HG02973 (cell line): ENCODE measurements around the gene CGREF1.
"Not testable (repeated sequence)": the region's sequence is repeated elsewhere in the genome, so short reads cannot be mapped to it uniquely, and the experiment has no call there.

ENCODE experiments used
- ATAC-seq: cut with Tn5 transposase; IDR thresholded peaks from one replicate; pipeline ENCODE4 v1.9.1; 2021; ENCODE audit warnings: moderate library complexity; ENCODE audit not compliant: unreplicated experiment

Gene CGREF1

DNA sequence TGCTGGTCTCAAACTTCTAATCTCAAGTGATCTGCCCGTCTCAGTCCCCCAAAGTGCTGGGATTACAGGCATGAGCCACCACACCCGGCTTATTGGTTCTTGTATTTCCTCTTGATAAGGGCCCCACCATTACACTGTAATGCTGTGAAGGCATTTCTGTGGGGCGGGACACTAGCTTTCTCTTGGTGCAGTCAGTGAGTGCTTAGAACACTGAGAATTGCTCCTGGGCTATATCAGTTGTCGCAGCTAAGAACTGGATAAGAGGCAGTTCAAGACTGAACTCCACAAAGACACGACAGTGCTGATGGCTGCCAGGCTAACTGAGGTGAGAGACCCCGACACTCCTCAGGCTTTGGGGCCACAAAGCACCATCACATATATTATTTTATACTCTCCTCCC is 30.3 kb downstream of the CGREF1 start:
- ATAC-seq: no peak

GRCh38 chr2:27087823-27088410 is 31.0 kb downstream of the CGREF1 start:
- no peak for ATAC-seq

DNA sequence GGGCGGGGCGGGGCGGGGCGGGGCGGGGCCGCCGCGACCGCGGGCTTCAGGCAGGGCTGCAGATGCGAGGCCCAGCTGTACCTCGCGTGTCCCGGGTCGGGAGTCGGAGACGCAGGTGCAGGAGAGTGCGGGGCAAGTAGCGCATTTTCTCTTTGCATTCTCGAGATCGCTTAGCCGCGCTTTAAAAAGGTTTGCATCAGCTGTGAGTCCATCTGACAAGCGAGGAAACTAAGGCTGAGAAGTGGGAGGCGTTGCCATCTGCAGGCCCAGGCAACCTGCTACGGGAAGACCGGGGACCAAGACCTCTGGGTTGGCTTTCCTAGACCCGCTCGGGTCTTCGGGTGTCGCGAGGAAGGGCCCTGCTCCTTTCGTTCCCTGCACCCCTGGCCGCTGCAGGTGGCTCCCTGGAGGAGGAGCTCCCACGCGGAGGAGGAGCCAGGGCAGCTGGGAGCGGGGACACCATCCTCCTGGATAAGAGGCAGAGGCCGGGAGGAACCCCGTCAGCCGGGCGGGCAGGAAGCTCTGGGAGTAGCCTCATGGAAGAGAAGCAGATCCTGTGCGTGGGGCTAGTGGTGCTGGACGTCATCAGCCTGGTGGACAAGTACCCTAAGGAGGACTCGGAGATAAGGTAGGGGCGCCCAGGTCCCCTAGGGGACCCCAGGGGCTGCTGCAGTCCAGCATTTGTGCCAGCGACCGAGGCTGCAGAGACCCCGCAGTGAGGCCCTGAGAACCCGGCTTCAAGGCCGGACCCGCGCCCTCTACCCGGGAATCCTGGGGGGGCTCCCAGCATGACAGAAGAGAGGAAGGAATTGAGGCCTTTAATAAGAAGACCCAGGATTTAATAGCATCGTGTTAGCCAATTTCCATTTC is 32.0 kb downstream of the CGREF1 start, which contains the start of gene KHK:
KHK (plus strand) TSS at position 49 of the 870 bp plus-strand sequence; CDS start at position 537, 488 bp downstream.
- ATAC-seq: peak; percentile 10

DNA sequence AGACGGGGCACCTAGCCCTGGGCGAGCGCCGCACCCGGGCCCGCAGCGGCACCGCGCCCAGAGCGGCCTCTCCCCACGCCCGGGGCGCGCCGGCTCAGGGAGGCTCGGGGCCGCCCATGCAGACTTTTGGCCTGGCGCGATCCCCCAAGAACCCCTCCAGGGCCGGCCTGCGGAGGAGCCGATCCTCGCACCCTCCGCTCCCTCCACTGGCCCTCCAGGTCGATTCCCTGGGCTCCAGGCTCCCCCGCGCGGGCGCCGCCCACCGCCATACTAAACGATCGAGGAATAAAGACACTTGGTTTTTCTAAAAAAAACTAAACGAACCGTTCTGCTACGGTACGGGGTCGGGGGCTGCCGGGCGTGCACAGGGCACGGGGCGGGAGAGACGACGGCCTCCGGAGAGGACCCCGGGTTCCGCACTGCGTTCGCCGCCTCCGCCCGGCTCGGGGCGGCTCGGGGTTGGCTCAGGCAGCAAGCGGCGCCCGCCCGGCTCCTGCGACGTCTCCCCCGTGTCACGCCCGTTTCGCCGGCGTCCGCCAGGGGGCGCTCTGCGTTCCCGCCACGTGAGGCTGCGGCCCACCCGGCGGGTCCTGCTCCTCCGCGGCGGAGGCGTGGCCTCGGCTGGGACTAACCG is 32.7 kb downstream of the CGREF1 start:
- ATAC-seq: peak; percentile 75

DNA sequence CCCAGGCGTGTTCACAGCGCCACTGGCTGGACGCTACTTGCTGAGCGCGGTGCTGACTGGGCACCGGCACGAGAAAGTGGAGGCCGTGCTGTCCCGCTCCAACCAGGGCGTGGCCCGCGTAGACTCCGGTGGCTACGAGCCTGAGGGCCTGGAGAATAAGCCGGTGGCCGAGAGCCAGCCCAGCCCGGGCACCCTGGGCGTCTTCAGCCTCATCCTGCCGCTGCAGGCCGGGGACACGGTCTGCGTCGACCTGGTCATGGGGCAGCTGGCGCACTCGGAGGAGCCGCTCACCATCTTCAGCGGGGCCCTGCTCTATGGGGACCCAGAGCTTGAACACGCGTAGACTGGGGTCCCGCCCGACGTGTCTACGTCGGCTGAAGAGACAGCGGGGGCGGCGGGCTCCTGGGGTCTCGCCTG is 33.2 kb downstream of the CGREF1 start:
- no peak for ATAC-seq

DNA sequence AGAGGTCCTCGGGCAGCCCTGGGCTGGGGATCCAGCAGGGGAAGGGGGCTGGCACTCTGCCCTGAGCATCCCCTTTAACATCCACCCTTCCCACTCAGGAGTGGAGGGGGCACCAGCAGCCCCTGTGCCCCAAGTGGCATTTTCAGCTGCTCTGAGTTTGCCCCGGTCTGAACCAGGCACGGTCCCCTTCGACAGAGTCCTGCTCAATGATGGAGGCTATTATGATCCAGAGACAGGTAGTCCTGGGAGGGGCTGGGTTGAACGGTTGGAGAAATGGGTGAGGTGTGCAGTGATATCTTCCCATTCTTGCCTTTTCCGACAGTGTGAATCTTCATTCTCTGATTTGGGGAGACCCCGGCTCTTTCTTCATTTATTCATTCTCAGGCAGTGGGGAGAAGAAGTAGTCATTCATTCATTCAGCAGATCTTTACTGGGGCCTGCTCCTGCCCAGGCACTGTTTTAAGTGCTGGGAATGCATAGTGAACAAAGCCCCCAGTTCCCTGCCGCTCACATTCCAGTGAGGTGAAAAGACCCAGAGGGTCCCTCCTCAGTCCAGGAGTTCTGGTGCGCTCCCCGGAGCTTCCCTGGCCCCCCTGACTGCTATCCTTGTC is 33.8 kb downstream of the CGREF1 start:
- no peak for ATAC-seq

- ATAC-seq: no peak
Measured at GRCh38 chr2:27084297-27085061, 34.4 kb downstream of the CGREF1 start.

GRCh38 chr2:27083410-27084296 is 35.3 kb downstream of the CGREF1 start:
- no peak for ATAC-seq

GRCh38 chr2:27082773-27083409 is 36.0 kb downstream of the CGREF1 start:
- no peak for ATAC-seq

DNA sequence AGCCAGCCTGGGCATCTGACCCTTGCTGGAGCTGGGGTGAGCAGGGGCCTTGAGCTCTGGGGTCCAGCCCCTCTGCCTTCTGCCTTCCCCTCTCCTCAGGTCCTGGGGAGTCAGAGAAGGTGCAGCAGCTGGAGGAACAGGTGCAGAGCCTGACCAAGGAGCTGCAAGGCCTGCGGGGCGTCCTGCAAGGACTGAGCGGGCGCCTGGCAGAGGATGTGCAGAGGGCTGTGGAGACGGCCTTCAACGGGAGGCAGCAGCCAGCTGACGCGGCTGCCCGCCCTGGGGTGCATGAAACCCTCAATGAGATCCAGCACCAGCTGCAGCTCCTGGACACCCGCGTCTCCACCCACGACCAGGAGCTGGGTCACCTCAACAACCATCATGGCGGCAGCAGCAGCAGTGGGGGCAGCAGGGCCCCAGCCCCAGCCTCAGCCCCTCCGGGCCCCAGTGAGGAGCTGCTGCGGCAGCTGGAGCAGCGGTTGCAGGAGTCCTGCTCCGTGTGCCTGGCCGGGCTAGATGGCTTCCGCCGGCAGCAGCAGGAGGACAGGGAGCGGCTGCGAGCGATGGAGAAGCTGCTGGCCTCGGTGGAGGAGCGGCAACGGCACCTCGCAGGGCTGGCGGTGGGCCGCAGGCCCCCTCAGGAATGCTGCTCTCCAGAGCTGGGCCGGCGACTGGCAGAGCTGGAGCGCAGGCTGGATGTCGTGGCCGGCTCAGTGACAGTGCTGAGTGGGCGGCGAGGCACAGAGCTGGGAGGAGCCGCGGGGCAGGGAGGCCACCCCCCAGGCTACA is 36.8 kb downstream of the CGREF1 start:
- no peak for ATAC-seq

GRCh38 chr2:27080603-27080936 is 38.4 kb downstream of the CGREF1 start:
- ATAC-seq: no peak

DNA sequence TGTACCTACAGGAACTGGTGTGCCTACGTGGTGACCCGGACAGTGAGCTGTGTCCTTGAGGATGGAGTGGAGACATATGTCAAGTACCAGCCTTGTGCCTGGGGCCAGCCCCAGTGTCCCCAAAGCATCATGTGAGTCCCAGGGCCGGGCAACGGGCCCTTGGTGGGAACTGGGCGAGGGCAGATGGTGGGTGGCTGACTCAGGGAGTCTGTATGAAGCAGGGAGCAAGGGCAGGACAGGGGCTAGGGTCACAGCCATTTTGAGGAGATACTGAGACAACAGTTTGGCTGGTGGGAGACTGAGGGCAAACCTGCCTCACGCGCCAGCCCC is 38.8 kb downstream of the CGREF1 start:
- no peak for ATAC-seq

- ATAC-seq: no peak
Measured at GRCh38 chr2:27079233-27080139, 39.4 kb downstream of the CGREF1 start.

DNA sequence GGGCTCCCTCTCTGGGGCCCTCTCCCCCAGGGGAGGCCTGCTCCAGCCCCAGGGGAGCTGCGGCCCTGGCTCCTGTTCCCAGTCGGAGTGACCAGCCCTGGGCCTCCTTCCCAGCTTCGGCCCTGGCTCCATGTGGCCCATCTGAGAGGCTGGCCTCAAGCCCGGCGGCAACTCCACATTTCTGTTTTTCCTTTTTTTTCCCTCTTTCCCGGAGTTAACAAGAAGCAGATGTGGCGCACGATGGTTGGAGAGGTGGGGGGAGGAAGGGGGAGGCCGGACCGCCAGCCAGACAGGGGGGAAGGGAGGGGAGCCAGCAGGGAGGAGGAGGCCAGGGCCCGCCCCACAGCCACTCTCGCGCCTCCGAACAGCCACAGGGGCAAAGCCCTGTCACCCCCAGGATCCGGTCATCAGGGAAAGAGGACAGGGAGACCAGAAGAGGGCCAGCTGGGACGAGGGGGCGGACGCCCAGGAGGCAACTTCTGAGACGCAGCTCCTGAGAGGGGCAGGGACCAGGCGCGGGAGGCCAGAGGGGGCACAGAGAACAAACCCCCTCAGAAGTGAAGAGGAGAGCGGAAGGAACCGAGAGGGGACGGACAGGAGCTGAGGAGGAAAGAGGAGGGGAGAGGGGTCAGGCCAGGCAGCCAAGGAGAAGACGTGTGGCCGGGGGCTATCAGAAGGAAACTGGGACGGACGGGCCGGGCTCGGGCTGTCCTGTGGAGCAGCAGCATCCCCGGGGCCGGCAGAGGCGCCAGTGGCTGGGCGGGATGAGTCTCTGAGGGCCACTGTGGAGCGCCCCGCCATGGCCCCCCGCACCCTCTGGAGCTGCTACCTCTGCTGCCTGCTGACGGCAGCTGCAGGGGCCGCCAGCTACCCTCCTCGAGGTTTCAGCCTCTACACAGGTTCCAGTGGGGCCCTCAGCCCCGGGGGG is 40.4 kb downstream of the CGREF1 start, which contains the start of gene EMILIN1:
EMILIN1 (plus strand) TSS at position 349 of the 928 bp plus-strand sequence; CDS start at position 800, 451 bp downstream.
- no peak for ATAC-seq

- ATAC-seq: no peak
Measured at GRCh38 chr2:27077231-27077630, 41.7 kb downstream of the CGREF1 start.

- no peak for ATAC-seq
Measured at GRCh38 chr2:27076323-27076722, 42.6 kb downstream of the CGREF1 start.

DNA sequence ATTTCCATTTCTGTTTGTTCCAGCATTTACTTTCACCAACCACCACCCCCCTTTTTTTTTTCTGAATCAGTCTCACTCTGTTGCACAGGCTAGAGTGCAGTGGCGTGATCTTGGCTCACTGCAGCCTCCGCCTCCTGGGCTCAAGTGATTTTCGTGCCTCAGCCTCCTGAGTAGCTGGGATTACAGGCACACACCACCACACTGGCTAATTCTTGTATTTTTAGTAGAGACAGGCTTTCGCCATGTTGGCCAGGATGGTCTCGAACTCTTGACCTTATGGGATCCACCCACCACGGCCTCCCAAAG is 43.4 kb downstream of the CGREF1 start:
- not testable (repeated sequence) for ATAC-seq
